GM19193 (cell line): ENCODE results near the gene NEK1.

ENCODE experiments used
- POLR2A ChIP-seq: IDR thresholded peaks from 4 replicates; pipeline ENCODE4 v1.6.1; 2011; ENCODE audit not compliant: insufficient read depth, insufficient read length; ENCODE audit errors: extremely low read depth

Gene NEK1

DNA sequence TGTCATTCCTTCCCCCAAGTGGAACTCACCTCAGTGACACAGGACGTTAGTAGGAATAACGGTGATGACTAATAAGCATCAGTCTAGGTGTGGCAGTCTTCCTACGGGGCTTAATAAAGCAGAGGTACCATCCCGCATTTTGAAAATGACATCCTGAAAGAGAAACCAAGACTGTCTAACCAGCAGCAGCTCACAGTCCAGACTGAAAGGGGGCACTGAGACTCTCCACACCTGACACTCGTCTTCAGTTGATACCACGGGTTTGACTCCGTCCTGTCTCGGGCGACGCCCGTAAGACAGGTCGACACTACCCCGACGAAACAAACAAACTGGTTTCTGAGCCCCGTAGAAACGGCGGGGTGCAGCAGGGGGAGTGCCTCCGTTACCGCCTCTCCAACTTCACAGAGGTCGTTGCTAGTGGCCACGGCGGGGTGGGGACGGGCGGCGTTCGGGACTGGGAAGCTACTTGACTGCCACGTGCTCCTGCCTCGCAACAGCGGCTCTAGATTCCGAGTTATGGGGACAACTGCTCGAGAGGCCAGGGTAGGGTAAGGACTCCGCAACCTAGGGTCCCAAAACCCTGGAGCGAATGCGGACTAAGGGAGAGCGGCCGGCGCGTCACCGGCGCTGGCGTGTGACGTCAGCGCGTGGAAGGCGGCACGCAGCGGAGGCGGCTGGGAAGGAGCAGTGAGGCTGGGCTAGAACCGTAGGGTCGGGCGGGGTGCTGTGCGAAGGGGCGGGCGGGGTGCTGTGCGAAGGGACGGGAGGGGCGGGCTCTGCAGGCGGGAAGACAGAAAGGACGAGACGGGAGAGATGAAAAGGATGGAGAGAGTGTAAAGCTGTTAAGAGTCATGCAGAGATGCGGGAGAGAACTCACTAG, at the start of gene NEK1:
Gene NEK1 (minus strand): TSS at position 593 of the 880 bp plus-strand sequence. CDS start 9,953 bp downstream, outside the sequence.
- peak; percentile 89 for TF ChIP-seq POLR2A

DNA sequence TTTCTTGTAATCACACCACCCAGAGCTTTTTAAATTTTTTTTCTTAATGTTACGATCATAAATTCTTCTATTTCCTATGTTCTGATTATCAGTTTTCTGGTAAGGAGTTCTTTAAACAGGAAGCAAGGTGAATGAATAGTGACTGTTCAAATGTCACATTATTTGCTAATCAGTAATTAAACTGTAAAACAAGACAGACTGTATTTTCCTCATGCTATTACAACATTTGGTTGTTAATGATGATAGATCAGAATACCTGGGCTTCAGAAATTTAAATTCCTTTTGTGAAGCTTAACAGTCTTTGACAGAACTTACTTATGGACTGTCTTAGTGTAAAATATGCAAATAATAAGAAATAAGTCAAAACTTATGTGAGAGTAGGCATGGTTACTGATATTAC, 49.4 kb upstream of the NEK1 start:
- TF ChIP-seq POLR2A, result no peak

DNA sequence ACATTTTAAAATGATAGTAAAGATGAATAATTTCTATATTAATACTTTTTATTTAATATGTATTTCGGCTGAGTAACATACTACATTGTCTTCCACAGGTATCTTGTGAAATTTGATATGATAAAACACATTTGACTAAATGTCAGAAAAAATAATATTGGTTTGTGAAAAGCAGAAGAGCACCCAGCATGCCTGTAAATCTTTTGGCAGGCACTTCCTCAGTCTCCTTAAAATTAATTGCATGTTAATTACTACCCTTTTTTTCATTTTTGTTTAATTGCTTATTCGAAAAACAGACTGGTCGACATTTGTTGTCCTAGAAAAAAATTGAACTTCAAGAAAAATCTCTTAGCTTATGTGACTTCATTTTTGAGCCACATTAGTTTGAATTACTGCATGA, 48.5 kb upstream of the NEK1 start:
- no peak for TF ChIP-seq POLR2A

GRCh38 chr4:169659716-169660670, 47.6 kb upstream of the NEK1 start:
- TF ChIP-seq POLR2A, result no peak

- TF ChIP-seq POLR2A, result no peak
These were observed 46.8 kb upstream of the NEK1 start for GRCh38 chr4:169658975-169659715.

- no peak for TF ChIP-seq POLR2A
These were observed 45.8 kb upstream of the NEK1 start for GRCh38 chr4:169658196-169658595.

GRCh38 chr4:169657470-169658107, 45.2 kb upstream of the NEK1 start:
- no peak for TF ChIP-seq POLR2A

- TF ChIP-seq POLR2A, result no peak
These were observed 43.0 kb upstream of the NEK1 start for GRCh38 chr4:169655401-169655800.

- no peak for TF ChIP-seq POLR2A
These were observed 40.2 kb upstream of the NEK1 start for GRCh38 chr4:169652535-169652934.

- TF ChIP-seq POLR2A, result no peak
These were observed 38.0 kb upstream of the NEK1 start for GRCh38 chr4:169650227-169650936.

GRCh38 chr4:169649545-169650226, 37.3 kb upstream of the NEK1 start:
- TF ChIP-seq POLR2A, result no peak

- no peak for TF ChIP-seq POLR2A
These were observed 33.2 kb upstream of the NEK1 start for GRCh38 chr4:169645627-169646026.

GRCh38 chr4:169644802-169645201, 32.4 kb upstream of the NEK1 start:
- TF ChIP-seq POLR2A, result no peak
